Measurements from ENCODE around the gene PLCB2. TPM values are rescaled to one million over a fixed set of nuclear protein-coding genes. Genes with fewer than 3 reads are reported as not detected.
A peak's percentile ranks its signal among the peaks of the same experiment; 100 is the strongest.

PLCB2 gene
- total RNA-seq, 2 experiments from 2014 or later: 104 to 120 TPM

DNA sequence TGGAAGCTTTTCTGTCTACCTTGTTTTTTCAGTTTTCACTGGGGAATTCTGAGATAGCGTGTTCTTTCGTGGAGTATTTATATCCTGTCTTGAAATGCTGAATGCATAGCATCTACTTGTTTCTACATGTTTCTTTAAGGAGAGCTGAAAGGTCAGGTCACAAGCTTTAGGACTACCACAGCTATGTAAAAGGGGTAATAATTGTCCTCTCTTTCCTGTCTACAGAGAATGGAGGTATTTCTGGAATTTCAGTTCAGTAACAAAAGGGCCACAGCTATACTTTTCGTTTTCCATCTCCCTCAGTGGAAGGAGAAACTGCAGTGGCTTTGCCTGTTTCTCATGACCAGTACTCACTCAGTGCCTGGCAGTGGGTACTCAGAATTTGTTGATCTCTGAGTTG, 20.4 kb upstream of the PLCB2 start:
- peaks cover 15% of the 10 kb centered on the region for H3K4me1 Mint-ChIP-seq
- H3K9me3 Mint-ChIP-seq (ENCODE audit: low read depth): no peaks in the 10 kb centered on the region
- no peak for ATAC-seq
- peaks cover 2% of the 10 kb centered on the region for H3K36me3 Mint-ChIP-seq
- DNase-seq: no peak
- no peak overlapping the region for H3K27ac Mint-ChIP-seq
- CTCF ChIA-PET: interaction anchor here (1.6 to 7.8 kb wide), 5 partner anchors 9 to 94 kb away, joined by 5 to 158 read pairs (median 11); partner anchors contain the start of genes CCDC9B and PLCB2
- H3K4me3 Mint-ChIP-seq: no peak overlapping the region
- H3K27me3 Mint-ChIP-seq: peaks cover 11% of the 10 kb centered on the region

DNA sequence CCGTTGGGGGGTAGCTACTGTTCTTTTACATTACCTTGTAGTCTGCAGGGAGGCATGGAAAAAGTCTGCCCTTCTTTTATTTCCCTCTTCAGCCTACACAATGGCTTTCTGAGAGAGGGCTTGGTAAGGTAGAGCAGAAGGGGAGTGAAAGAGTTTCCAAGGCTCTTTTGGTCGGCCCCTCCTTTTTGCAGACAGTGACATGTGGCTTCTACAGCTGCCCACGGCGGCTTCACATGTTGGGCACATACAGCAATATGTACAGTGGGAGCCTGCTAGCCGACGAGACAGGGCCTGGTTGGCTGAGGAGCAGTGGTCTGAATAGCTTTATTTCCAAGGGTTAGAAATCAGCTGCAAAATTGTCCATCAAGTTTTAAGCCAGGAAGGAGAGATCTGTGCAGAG, 19.7 kb upstream of the PLCB2 start:
- peaks cover 2% of the 10 kb centered on the region for H3K36me3 Mint-ChIP-seq
- no peak overlapping the region for H3K4me3 Mint-ChIP-seq
- peaks cover 11% of the 10 kb centered on the region for H3K27me3 Mint-ChIP-seq
- peaks cover 21% of the 10 kb centered on the region for H3K4me1 Mint-ChIP-seq
- H3K27ac Mint-ChIP-seq: no peak overlapping the region
- ATAC-seq (no peak), DNase-seq (no peak)
- CTCF ChIA-PET: interaction anchor here (1.4 to 7.8 kb wide), 6 partner anchors 8 to 53 kb away, joined by 3 to 158 read pairs (median 16); partner anchors contain the start of genes CCDC9B and PLCB2
- H3K9me3 Mint-ChIP-seq (ENCODE audit: low read depth): no peaks in the 10 kb centered on the region

DNA sequence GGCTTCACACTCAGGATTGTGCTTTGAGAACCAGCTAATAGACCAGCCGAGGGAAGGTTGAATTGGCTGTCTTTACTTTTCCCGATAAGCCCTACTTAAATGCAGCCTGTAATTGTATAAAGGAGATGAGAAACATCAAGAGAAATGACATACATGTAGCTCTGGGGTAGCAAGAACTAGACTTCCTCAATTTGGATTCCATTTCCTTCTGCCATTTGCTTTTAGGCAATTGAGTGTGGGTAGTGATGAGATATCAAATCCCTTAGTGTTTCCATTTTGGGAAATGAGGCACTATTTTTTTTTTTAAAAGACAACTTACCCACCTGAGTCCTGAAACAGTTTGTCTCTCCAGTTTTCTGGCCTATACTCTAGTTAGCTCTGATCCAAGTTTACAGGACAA, 18.0 kb upstream of the PLCB2 start:
- peaks cover 11% of the 10 kb centered on the region for H3K27me3 Mint-ChIP-seq
- ATAC-seq (no peak), DNase-seq (no peak)
- H3K9me3 Mint-ChIP-seq (ENCODE audit: low read depth): no peaks in the 10 kb centered on the region
- no peak overlapping the region for H3K4me3 Mint-ChIP-seq
- no peak overlapping the region for H3K27ac Mint-ChIP-seq
- CTCF ChIA-PET: interaction anchor here (0.5 to 7.8 kb wide), 10 partner anchors 8 to 265 kb away, joined by 3 to 158 read pairs (median 7); partner anchors contain the start of genes BAHD1, CCDC9B and PLCB2
- peaks cover 2% of the 10 kb centered on the region for H3K36me3 Mint-ChIP-seq
- peaks cover 35% of the 10 kb centered on the region for H3K4me1 Mint-ChIP-seq

DNA sequence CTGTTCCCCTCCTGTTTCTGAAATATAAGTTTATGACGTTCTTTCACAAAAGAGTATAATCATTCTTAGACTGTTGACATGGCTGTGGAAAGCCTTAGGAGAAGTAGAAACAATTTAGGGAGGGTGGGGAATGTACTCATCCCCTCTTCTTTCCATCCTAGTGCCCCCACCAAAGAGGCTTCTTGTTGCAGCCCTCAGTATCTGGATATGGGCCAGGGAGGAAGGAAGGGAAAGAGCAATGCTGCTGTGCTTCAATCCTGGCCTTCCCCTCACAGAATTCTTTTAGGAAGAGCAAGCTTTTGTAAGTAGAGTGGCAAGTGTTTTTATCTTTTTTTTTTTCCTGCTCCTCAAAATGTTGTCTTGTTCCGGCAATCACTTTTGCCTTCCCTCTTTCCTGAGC, 17.5 kb upstream of the PLCB2 start:
- Mint-ChIP-seq H3K36me3 (peaks cover 2% of the 10 kb centered on the region), H3K27me3 (peaks cover 12% of the 10 kb centered on the region), H3K9me3 (ENCODE audit: low read depth) (no peaks in the 10 kb centered on the region), H3K4me1 (peaks cover 35% of the 10 kb centered on the region), H3K4me3 (peak overlapping the region; percentile 61), H3K27ac (no peak overlapping the region)
- DNase-seq: no peak
- ATAC-seq: no peak
- CTCF ChIA-PET: interaction anchor here (1.3 to 7.8 kb wide), 8 partner anchors 9 to 265 kb away, joined by 4 to 158 read pairs (median 9); partner anchors contain the start of genes CCDC9B and PLCB2

DNA sequence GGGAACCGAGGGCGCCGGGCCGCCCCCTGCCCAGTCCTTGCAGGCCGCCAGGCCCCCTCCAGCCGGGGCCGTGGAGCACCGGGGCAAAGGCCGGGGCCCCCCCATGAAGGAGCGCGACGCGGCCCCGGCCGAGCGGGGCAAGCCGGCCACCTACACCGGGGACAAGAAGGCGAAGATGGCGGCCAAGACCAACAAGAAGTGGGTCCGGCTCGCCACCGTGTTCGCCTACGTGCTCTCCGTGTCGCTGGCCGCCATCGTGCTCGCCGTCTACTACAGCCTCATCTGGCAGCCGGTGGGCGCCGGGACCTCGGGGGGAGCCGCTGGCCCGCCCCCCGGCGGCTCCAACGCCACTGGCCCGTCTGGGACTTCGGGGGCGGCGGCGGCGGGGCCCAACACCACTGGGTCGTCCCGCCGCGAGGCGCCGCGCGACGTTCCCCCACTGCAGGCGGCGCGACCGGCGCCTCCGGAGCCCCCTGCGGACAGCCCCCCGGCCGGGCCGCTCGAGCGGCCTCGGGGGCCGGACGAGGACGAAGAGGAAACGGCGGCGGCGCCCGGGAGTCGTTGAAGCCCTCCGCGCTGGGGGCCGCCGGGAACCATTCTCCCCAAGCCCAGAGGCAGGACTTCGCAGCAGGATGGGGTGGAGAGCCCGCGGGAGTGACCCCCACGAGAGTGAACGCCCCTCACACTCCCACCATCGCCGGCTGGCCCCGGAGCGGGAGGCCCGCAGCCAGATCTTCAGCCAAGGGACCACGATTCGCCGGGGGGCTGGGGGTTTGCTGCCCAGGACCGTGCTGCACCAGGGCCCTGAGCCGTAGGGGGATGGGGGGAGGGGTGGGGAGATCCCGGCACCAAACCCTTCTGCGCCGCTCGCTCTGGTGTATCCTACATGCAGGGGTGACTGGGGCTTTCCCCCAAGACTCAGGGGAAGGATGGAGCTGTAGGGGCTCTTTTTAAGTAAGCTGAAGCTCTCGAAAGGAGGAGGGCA, 16.5 kb upstream of the PLCB2 start:
- CTCF ChIA-PET: interaction anchor here (1.3 to 17.8 kb wide), 11 partner anchors 10 to 99 kb away, joined by 4 to 317 read pairs (median 17); partner anchors contain the start of genes CCDC9B and PLCB2
- peak overlapping the region; percentile 61 for H3K4me3 Mint-ChIP-seq
- ATAC-seq (peak; percentile 2), DNase-seq (no peak)
- no peak overlapping the region for H3K27ac Mint-ChIP-seq
- peaks cover 16% of the 10 kb centered on the region for H3K27me3 Mint-ChIP-seq
- peaks cover 35% of the 10 kb centered on the region for H3K4me1 Mint-ChIP-seq
- no peaks in the 10 kb centered on the region for H3K9me3 Mint-ChIP-seq (ENCODE audit: low read depth)
- H3K36me3 Mint-ChIP-seq: peaks cover 2% of the 10 kb centered on the region

DNA sequence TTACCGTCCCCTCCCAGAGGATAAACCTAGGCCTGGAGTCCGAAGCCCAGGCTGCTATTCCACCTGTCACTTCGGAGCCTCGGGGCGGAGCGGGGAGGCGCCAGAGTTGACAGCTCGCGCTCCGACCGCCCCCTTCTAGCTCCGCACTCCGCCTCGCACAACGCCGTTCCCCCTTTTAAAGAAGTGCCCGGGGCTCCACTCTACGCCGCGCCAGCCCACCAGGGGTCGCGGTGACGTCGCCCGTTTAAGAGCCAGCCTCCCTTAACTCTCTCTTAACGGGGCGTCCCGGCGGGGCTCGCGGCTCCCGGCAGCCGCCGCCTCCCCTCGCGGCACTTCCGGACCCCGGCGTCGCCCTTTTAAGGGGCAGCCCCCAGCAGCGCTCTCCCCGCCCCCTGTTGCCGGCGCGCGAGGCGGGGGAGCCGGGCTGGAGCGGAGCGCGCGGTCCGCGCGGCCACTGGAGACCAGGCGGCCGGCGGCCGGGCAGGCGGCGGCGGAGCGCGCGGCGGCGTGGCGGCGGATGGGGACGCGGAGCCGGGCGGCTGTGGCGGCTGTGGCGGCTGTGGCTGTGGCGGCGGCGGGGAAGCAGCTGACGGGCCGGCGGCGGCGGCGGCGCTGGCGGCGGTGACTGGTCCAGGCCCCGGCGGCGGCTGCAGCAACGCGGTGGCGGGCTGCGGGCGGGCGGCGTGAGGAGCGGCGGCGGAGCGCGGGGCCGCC, 15.7 kb upstream of the PLCB2 start, which contains the start of gene INAFM2:
INAFM2 (plus strand) TSS at position 454 of the 714 bp plus-strand sequence. CDS start 364 bp downstream, outside the sequence.
- ATAC-seq (peak; percentile 92), DNase-seq (peak; percentile 93)
- CTCF ChIA-PET: interaction anchor here (0.6 to 17.8 kb wide), 22 partner anchors 13 to 535 kb away, joined by 3 to 317 read pairs (median 3); partner anchors contain the start of genes BAHD1, CCDC9B, DISP2 and PLCB2
- H3K27ac Mint-ChIP-seq: peak within 1 kb of the TSS; percentile 38
- H3K36me3 Mint-ChIP-seq: peaks cover 2% of the 10 kb centered on the region
- H3K4me3 Mint-ChIP-seq: peak within 1 kb of the TSS; percentile 67
- H3K4me1 Mint-ChIP-seq: peaks cover 28% of the 10 kb centered on the region
- peaks cover 16% of the 10 kb centered on the region for H3K27me3 Mint-ChIP-seq
- H3K9me3 Mint-ChIP-seq (ENCODE audit: low read depth): no peaks in the 10 kb centered on the region

DNA sequence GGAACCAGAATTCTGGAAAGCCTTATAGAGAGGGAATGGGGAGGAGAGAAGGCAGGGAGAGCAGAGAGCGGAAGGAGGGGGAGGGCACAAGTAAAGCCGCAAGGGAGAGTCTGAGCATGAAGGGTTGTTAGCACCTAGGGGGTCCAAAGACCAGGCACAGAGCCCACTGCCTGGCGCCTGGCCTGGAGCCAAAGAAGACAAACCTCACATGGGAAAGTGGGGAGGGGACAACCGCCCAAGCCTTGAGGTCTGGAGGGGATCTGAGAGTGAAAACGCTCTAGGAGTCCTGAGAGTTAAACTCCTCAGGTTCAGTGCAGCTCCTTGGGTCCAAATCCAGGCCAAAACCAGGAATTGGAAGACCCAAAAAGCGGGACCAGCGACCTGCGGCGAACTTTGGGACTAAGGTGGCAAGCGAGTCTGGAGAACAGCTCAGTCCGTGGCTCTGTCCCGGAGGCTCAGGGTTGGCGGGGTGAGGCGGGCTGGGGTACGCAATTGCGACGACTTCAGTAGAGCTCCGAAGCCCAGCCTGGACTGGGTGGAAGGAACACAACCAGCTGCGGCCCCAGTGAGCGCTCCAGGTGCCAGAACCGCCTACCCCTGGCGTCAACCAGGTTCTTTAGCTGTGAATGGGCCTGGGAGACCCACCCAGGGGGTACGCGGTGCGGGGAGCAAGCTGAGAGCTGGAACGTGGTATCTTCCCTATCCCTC, 14.9 kb upstream of the PLCB2 start:
- H3K9me3 Mint-ChIP-seq (ENCODE audit: low read depth): no peaks in the 10 kb centered on the region
- no peak for ATAC-seq
- DNase-seq: no peak
- H3K36me3 Mint-ChIP-seq: peaks cover 2% of the 10 kb centered on the region
- peaks cover 26% of the 10 kb centered on the region for H3K4me1 Mint-ChIP-seq
- H3K27me3 Mint-ChIP-seq: peaks cover 19% of the 10 kb centered on the region
- no peak overlapping the region for H3K27ac Mint-ChIP-seq
- CTCF ChIA-PET: interaction anchor here (0.6 to 17.8 kb wide), 25 partner anchors 9 to 536 kb away, joined by 3 to 317 read pairs (median 3); partner anchors contain the start of genes BAHD1, CCDC9B, DISP2 and PLCB2
- H3K4me3 Mint-ChIP-seq: peak overlapping the region; percentile 67

DNA sequence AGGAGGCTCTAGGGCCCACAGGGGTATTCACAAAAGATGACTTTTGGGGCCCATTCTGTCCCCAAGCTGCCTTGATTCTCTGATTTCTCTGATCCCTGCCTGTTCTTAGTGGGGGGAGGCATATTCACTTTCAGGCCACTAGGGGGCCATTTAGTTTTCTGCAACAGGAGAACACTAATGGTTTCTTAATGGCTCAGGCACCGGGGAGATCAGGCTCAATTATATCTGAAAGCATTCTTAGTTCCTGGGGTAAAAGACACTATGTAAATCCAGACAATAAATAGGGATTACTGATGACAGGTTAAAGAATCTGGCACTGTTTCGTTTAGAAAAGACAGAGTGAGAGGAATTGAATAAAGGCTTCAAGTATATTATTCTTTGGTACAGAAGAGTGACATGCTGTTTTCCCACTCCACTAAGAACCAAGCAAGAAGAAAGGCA, 13.2 kb upstream of the PLCB2 start:
- peaks cover 22% of the 10 kb centered on the region for H3K27me3 Mint-ChIP-seq
- H3K4me3 Mint-ChIP-seq: no peak overlapping the region
- H3K36me3 Mint-ChIP-seq: peaks cover under 1% of the 10 kb centered on the region
- no peak overlapping the region for H3K27ac Mint-ChIP-seq
- peak; percentile 75 for DNase-seq
- no peaks in the 10 kb centered on the region for H3K9me3 Mint-ChIP-seq (ENCODE audit: low read depth)
- H3K4me1 Mint-ChIP-seq: peaks cover 26% of the 10 kb centered on the region
- peak; percentile 24 for ATAC-seq
- CTCF ChIA-PET: interaction anchor here (1.0 to 17.8 kb wide), 13 partner anchors 8 to 273 kb away, joined by 3 to 317 read pairs (median 8); partner anchors contain the start of genes CCDC9B and PLCB2

DNA sequence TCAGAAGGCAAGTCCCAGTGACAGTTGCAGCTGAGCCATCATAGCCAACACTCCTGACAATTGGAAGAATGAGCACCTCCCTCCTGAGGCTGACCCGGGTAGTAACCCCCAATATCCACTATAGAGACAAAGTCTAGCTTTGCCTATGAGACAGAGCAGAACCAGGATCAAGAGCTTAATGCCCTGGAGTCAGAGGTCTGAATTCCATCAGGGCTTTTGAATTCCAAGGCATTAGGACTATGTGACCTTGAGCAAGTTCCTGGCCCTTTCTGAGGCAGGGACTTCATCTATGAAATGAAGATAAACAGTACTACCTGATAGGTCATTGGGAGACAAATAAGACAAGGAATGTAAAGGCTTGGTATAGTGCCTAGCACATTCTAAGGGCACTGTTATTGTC, 12.7 kb upstream of the PLCB2 start:
- H3K27me3 Mint-ChIP-seq: peaks cover 23% of the 10 kb centered on the region
- H3K27ac Mint-ChIP-seq: no peak overlapping the region
- DNase-seq (no peak), ATAC-seq (no peak)
- peaks cover 26% of the 10 kb centered on the region for H3K4me1 Mint-ChIP-seq
- CTCF ChIA-PET: interaction anchor here (1.7 to 17.8 kb wide), 8 partner anchors 8 to 103 kb away, joined by 3 to 317 read pairs (median 10); partner anchors contain the start of genes CCDC9B and PLCB2
- no peaks in the 10 kb centered on the region for H3K9me3 Mint-ChIP-seq (ENCODE audit: low read depth)
- no peaks in the 10 kb centered on the region for H3K36me3 Mint-ChIP-seq
- no peak overlapping the region for H3K4me3 Mint-ChIP-seq

DNA sequence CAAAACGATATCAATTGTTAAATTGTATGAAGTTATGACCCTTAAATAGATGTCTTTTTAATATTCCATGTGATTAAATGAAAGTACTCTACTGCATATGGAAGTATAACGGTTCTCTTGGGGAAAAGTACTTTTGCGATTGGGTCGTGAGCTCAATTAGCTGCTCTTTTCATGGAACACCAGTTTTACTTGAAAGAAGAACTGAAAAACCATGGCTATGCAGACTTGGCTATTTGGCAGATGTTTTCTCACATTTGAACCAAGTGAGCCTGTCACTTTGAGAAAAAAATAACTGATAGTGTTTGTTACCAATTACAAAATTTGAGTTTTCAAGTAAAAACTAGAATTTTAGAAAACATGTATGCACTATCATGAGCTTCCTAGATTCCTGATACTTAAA, 9.8 kb upstream of the PLCB2 start:
- Mint-ChIP-seq H3K4me3 (no peak overlapping the region), H3K27ac (no peak overlapping the region), H3K36me3 (no peaks in the 10 kb centered on the region), H3K4me1 (peaks cover 22% of the 10 kb centered on the region), H3K9me3 (ENCODE audit: low read depth) (no peaks in the 10 kb centered on the region), H3K27me3 (peaks cover 35% of the 10 kb centered on the region)
- ATAC-seq (no peak), DNase-seq (no peak)
- CTCF ChIA-PET: interaction anchor here (2.1 to 17.8 kb wide), 3 partner anchors 7 to 38 kb away, joined by 8 to 317 read pairs (median 146); partner anchors contain the start of genes CCDC9B and PLCB2

DNA sequence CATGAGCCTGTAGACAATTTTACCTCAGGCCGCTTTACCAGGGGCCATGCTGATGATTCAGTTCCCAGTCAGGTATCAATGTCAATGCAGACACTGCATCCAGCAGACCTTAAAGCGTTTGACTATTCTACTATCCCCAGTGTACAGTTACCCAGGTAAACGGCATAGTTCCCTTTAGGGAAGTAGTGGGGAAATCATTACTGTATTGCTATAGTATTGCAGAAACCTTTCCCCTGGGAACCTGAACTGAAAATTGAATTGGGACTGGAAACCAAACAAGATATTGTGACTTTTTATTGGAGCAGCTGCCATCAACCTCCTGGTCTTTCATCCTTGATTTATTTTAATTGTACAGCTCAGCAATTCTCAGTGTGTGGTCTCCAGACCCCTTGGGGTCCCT, 9.2 kb upstream of the PLCB2 start:
- H3K27me3 Mint-ChIP-seq: peaks cover 41% of the 10 kb centered on the region
- CTCF ChIA-PET: interaction anchor here (1.1 to 17.8 kb wide), 4 partner anchors 7 to 39 kb away, joined by 3 to 317 read pairs (median 77); partner anchors contain the start of genes CCDC9B and PLCB2

DNA sequence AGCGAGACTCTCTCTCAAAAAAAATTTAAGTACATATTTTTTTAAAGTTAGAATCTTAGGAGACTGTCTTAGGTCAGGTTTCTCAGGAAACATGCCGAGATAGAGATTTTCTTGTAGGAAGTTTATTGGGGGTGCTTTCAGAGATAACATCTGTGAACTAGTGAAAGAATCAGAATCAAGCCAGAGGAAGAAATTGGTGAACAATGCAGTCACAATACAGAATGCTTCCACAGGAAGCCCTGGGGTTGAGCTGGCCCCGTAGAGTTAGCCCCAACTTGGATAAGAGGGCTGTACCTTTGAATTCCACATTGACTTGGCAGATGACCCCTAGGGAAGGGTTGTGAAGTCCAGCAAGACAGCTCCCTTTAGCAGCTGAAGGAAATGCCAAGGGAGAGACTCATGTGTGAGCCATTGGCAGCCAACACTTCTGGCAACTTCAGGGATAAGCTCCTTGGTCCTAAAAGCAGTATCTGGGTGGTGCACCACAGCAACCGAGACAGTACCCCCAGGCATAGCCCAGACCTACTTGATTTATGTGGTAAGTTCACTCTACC, 7.1 kb upstream of the PLCB2 start:
- H3K36me3 Mint-ChIP-seq: no peaks in the 10 kb centered on the region
- no peak overlapping the region for H3K27ac Mint-ChIP-seq
- no peaks in the 10 kb centered on the region for H3K9me3 Mint-ChIP-seq (ENCODE audit: low read depth)
- H3K4me1 Mint-ChIP-seq: peaks cover 11% of the 10 kb centered on the region
- DNase-seq (no peak), ATAC-seq (no peak)
- CTCF ChIA-PET: interaction anchor here (1.2 to 17.8 kb wide), 5 partner anchors 25 to 91 kb away, joined by 3 to 411 read pairs (median 8); partner anchors contain the start of genes CCDC9B and IVD
- H3K4me3 Mint-ChIP-seq: no peak overlapping the region
- H3K27me3 Mint-ChIP-seq: peaks cover 40% of the 10 kb centered on the region

More for the DNA sequence above, 9.2 kb upstream of the PLCB2 start:
- no peaks in the 10 kb centered on the region for H3K9me3 Mint-ChIP-seq (ENCODE audit: low read depth)
- H3K27ac Mint-ChIP-seq: no peak overlapping the region
- ATAC-seq: no peak
- no peaks in the 10 kb centered on the region for H3K36me3 Mint-ChIP-seq
- H3K4me1 Mint-ChIP-seq: peaks cover 16% of the 10 kb centered on the region
- DNase-seq: no peak
- H3K4me3 Mint-ChIP-seq: no peak overlapping the region

Measured in activated CD8-positive, alpha-beta memory T cell treated with anti-CD3 and anti-CD28 coated beads, Interleukin-2, amount 10 ng/mL, durations not matched to agents 7 days and 5 days (primary cell).